NB4 (cell line): ENCODE data around the gene TPRG1.

Source experiments
- DNase-seq: peaks from one replicate; pipeline ENCODE4 v3.0.0; 2010; ENCODE audit warnings: low read depth
- H3K4me3 ChIP-seq: one replicate; pipeline ENCODE4 v1.5.1; 2011; ENCODE audit warnings: mild to moderate bottlenecking, low read depth, low read length, moderate library complexity
- CTCF ChIP-seq: IDR thresholded peaks from one replicate; pipeline ENCODE4 v1.5.1; 2012; ENCODE audit warnings: low read depth, low read length
- MAX ChIP-seq: IDR thresholded peaks from 2 replicates; pipeline ENCODE4 v1.6.1; 2011; ENCODE audit warnings: low read depth, low read length
- MYC ChIP-seq: IDR thresholded peaks from 2 replicates; pipeline ENCODE4 v1.6.1; 2011; ENCODE audit warnings: low read depth, low read length
- POLR2A ChIP-seq: IDR thresholded peaks from 2 replicates; pipeline ENCODE4 v1.6.1; 2011; ENCODE audit warnings: mild to moderate bottlenecking; ENCODE audit not compliant: insufficient read length; ENCODE audit errors: extremely low read depth

The TPRG1 gene

GRCh38 chr3:189309400-189309975, 137.7 kb downstream of the TPRG1 start:
- no peak overlapping the region for H3K4me3 ChIP-seq
- TF ChIP-seq MAX (no peak), CTCF (no peak), POLR2A (no peak), MYC (no peak)

GRCh38 chr3:189311521-189311920, 139.8 kb downstream of the TPRG1 start:
- DNase-seq = no peak
- TF ChIP-seq MYC (no peak), POLR2A (no peak), CTCF (no peak), MAX (no peak)

More at GRCh38 chr3:189309400-189309975, 137.7 kb downstream of the TPRG1 start:
- no peak for DNase-seq

GRCh38 chr3:189312866-189313265, 141.1 kb downstream of the TPRG1 start:
- no peak for DNase-seq
- no peak overlapping the region for H3K4me3 ChIP-seq
- no peak for TF ChIP-seq CTCF
- no peak for TF ChIP-seq POLR2A
- TF ChIP-seq MYC = no peak
- no peak for TF ChIP-seq MAX

More at GRCh38 chr3:189311521-189311920, 139.8 kb downstream of the TPRG1 start:
- no peak overlapping the region for H3K4me3 ChIP-seq

GRCh38 chr3:189316296-189317019, 144.7 kb downstream of the TPRG1 start:
- H3K4me3 ChIP-seq = no peak overlapping the region
- DNase-seq = no peak
- TF ChIP-seq MYC = no peak
- TF ChIP-seq MAX = no peak
- no peak for TF ChIP-seq POLR2A
- no peak for TF ChIP-seq CTCF

- DNase-seq = no peak
- H3K4me3 ChIP-seq = no peak overlapping the region
- TF ChIP-seq MAX (no peak), MYC (no peak), POLR2A (no peak), CTCF (no peak)
These were observed 146.1 kb downstream of the TPRG1 start for GRCh38 chr3:189317911-189318310.
